ENCODE data around the gene MED1. TPM values are rescaled to one million over a fixed set of nuclear protein-coding genes. Genes with fewer than 3 reads are reported as not detected.
"Not testable (repeated sequence)": the region's sequence is repeated elsewhere in the genome, so short reads cannot be mapped to it uniquely, and the experiment has no call there.

The MED1 gene
- 21.2 TPM for total RNA-seq
- long read RNA-seq, partial matches to known transcripts: 0 of 3 reads
- long read RNA-seq, other reads (novel, unspliced or antisense): 3 of 3 reads

- intact Hi-C loops (cut with DNase I): no loop called here
- ATAC-seq (ENCODE audit: poor library complexity) (peak; percentile 99), DNase-seq (peak; percentile 96)
These were observed at the start of gene MED1 for GRCh38 chr17:39450847-39451581. TSS of gene MED1 (minus strand) at chr17:39451263. CDS start at chr17:39451062, 201 bp downstream.

- intact Hi-C loops (cut with DNase I); DNase-seq; ATAC-seq (ENCODE audit: poor library complexity): not testable (repeated sequence)
These were observed 45.9 kb upstream of the MED1 start for GRCh38 chr17:39496921-39497320.

- intact Hi-C loops (cut with DNase I): no loop called here
- ATAC-seq (ENCODE audit: poor library complexity): no peak
- DNase-seq: no peak
These were observed 36.9 kb upstream of the MED1 start for GRCh38 chr17:39487946-39488345.

GRCh38 chr17:39487490-39487889 lies 36.4 kb upstream of the MED1 start:
- ATAC-seq (ENCODE audit: poor library complexity); DNase-seq; intact Hi-C loops (cut with DNase I): not testable (repeated sequence)

- DNase-seq (no peak), ATAC-seq (ENCODE audit: poor library complexity) (no peak)
- intact Hi-C loops (cut with DNase I): no loop called here
These were observed 35.2 kb upstream of the MED1 start for GRCh38 chr17:39486242-39486641.

- DNase-seq (no peak), ATAC-seq (ENCODE audit: poor library complexity) (no peak)
- intact Hi-C loops (cut with DNase I): no loop called here
These were observed 34.5 kb upstream of the MED1 start for GRCh38 chr17:39485555-39485954.

- no peak for ATAC-seq (ENCODE audit: poor library complexity)
- intact Hi-C loops (cut with DNase I): no loop called here
- no peak for DNase-seq
These were observed 33.1 kb upstream of the MED1 start for GRCh38 chr17:39484178-39484577.

- intact Hi-C loops (cut with DNase I): no loop called here
- no peak for DNase-seq
- no peak for ATAC-seq (ENCODE audit: poor library complexity)
These were observed 32.4 kb upstream of the MED1 start for GRCh38 chr17:39483506-39483905.

- ATAC-seq (ENCODE audit: poor library complexity); intact Hi-C loops (cut with DNase I): not testable (repeated sequence)
These were observed 28.6 kb upstream of the MED1 start for GRCh38 chr17:39479631-39480030.

GRCh38 chr17:39473310-39473709 lies 22.2 kb upstream of the MED1 start:
- intact Hi-C loops (cut with DNase I): no loop called here
- no peak for ATAC-seq (ENCODE audit: poor library complexity)
- DNase-seq: no peak

More at GRCh38 chr17:39479631-39480030, 28.6 kb upstream of the MED1 start:
- not testable (repeated sequence) for DNase-seq

- ATAC-seq (ENCODE audit: poor library complexity); DNase-seq; intact Hi-C loops (cut with DNase I): not testable (repeated sequence)
These were observed 17.5 kb upstream of the MED1 start for GRCh38 chr17:39468610-39469009.

- ATAC-seq (ENCODE audit: poor library complexity); intact Hi-C loops (cut with DNase I); DNase-seq: not testable (repeated sequence)
These were observed 13.6 kb upstream of the MED1 start for GRCh38 chr17:39464639-39465181.

GRCh38 chr17:39462631-39463375 lies 11.7 kb upstream of the MED1 start:
- intact Hi-C loops (cut with DNase I): no loop called here
- ATAC-seq (ENCODE audit: poor library complexity): no peak
- DNase-seq: peak; percentile 47

- intact Hi-C loops (cut with DNase I): no loop called here
- ATAC-seq (ENCODE audit: poor library complexity) (peak; percentile 85), DNase-seq (no peak)
These were observed 11.0 kb upstream of the MED1 start for GRCh38 chr17:39461926-39462569.

- DNase-seq: peak; percentile 94
- intact Hi-C loops (cut with DNase I): no loop called here
- peak; percentile 96 for ATAC-seq (ENCODE audit: poor library complexity)
These were observed 10.3 kb upstream of the MED1 start, which contains the start of gene CDK12 for GRCh38 chr17:39461113-39461925. TSS of gene CDK12 (plus strand) at chr17:39461486. CDS start at chr17:39462072, 586 bp downstream.

- DNase-seq (no peak), ATAC-seq (ENCODE audit: poor library complexity) (no peak)
- intact Hi-C loops (cut with DNase I): no loop called here
These were observed 4.9 kb upstream of the MED1 start for GRCh38 chr17:39455919-39456318.

- intact Hi-C loops (cut with DNase I): no loop called here
- no peak for ATAC-seq (ENCODE audit: poor library complexity)
- no peak for DNase-seq
These were observed 1.0 kb downstream of the MED1 start for GRCh38 chr17:39450051-39450450.

- no peak for ATAC-seq (ENCODE audit: poor library complexity)
- no peak for DNase-seq
- intact Hi-C loops (cut with DNase I): no loop called here
These were observed 3.5 kb downstream of the MED1 start for GRCh38 chr17:39447561-39447960.

Data from Right ventricle myocardium superior (tissue), 1 donor.